Islet precursor cell (in vitro differentiated cells): ENCODE data around the gene LPIN2.

ENCODE experiments used
- DNase-seq: peaks from one replicate; pipeline ENCODE4 v3.0.0-alpha.2; 2018

The LPIN2 gene

GRCh38 chr18:2979871-2980790 lies 32.8 kb downstream of the LPIN2 start:
- no peak for DNase-seq

- no peak for DNase-seq
Measured at GRCh38 chr18:2979129-2979528, 33.8 kb downstream of the LPIN2 start.

GRCh38 chr18:2978661-2979106 lies 34.3 kb downstream of the LPIN2 start:
- DNase-seq, result no peak

- no peak for DNase-seq
Measured at GRCh38 chr18:2978208-2978607, 34.7 kb downstream of the LPIN2 start.

GRCh38 chr18:2976218-2977132 lies 36.5 kb downstream of the LPIN2 start:
- no peak for DNase-seq

- no peak for DNase-seq
Measured at GRCh38 chr18:2974731-2975130, 38.2 kb downstream of the LPIN2 start.

- DNase-seq, result no peak
Measured at GRCh38 chr18:2971741-2972552, 41.0 kb downstream of the LPIN2 start.

GRCh38 chr18:2970772-2971659 lies 41.9 kb downstream of the LPIN2 start:
- no peak for DNase-seq

GRCh38 chr18:2970344-2970743 lies 42.6 kb downstream of the LPIN2 start:
- no peak for DNase-seq

- no peak for DNase-seq
Measured at GRCh38 chr18:2969695-2970094, 43.2 kb downstream of the LPIN2 start.

GRCh38 chr18:2968606-2969005 lies 44.3 kb downstream of the LPIN2 start:
- DNase-seq, result no peak

GRCh38 chr18:2967820-2968219 lies 45.1 kb downstream of the LPIN2 start:
- DNase-seq, result no peak

GRCh38 chr18:2967357-2967756 lies 45.6 kb downstream of the LPIN2 start:
- no peak for DNase-seq

- no peak for DNase-seq
Measured at GRCh38 chr18:2966560-2966959, 46.4 kb downstream of the LPIN2 start.

- DNase-seq, result no peak
Measured at GRCh38 chr18:2965797-2966196, 47.1 kb downstream of the LPIN2 start.

- no peak for DNase-seq
Measured at GRCh38 chr18:2964361-2965010, 48.5 kb downstream of the LPIN2 start.
